ENCODE measurements around the gene MLEC.

Gene MLEC

GRCh38 chr12:120719072-120719471, 32.1 kb downstream of the MLEC start:
- DNase-seq (ENCODE audit: low read depth), result no peak
- TF ChIP-seq CTCF (conservative IDR thresholded peaks at IDR 0.05; ENCODE audit: control insufficient read depth, insufficient read depth, low read depth, low read length), result no peak
- H3K4me3 ChIP-seq (ENCODE audit: control insufficient read depth, low read depth, low read length), result no peak overlapping the region

GRCh38 chr12:120719496-120720233, 32.7 kb downstream of the MLEC start:
- H3K4me3 ChIP-seq (ENCODE audit: control insufficient read depth, low read depth, low read length), result no peak overlapping the region
- no peak for DNase-seq (ENCODE audit: low read depth)
- no peak for TF ChIP-seq CTCF (conservative IDR thresholded peaks at IDR 0.05; ENCODE audit: control insufficient read depth, insufficient read depth, low read depth, low read length)

GRCh38 chr12:120720234-120720986, 33.5 kb downstream of the MLEC start:
- TF ChIP-seq CTCF (conservative IDR thresholded peaks at IDR 0.05; ENCODE audit: control insufficient read depth, insufficient read depth, low read depth, low read length), result no peak
- DNase-seq (ENCODE audit: low read depth), result peak; percentile 81
- no peak overlapping the region for H3K4me3 ChIP-seq (ENCODE audit: control insufficient read depth, low read depth, low read length)

- no peak overlapping the region for H3K4me3 ChIP-seq (ENCODE audit: control insufficient read depth, low read depth, low read length)
- no peak for TF ChIP-seq CTCF (conservative IDR thresholded peaks at IDR 0.05; ENCODE audit: control insufficient read depth, insufficient read depth, low read depth, low read length)
Observed at GRCh38 chr12:120720987-120721801, 34.2 kb downstream of the MLEC start.

GRCh38 chr12:120721866-120722265, 34.9 kb downstream of the MLEC start:
- DNase-seq (ENCODE audit: low read depth), result no peak
- TF ChIP-seq CTCF (conservative IDR thresholded peaks at IDR 0.05; ENCODE audit: control insufficient read depth, insufficient read depth, low read depth, low read length), result no peak
- no peak overlapping the region for H3K4me3 ChIP-seq (ENCODE audit: control insufficient read depth, low read depth, low read length)

More at GRCh38 chr12:120720987-120721801, 34.2 kb downstream of the MLEC start:
- no peak for DNase-seq (ENCODE audit: low read depth)

GRCh38 chr12:120722784-120723183, 35.8 kb downstream of the MLEC start:
- no peak for DNase-seq (ENCODE audit: low read depth)
- TF ChIP-seq CTCF (conservative IDR thresholded peaks at IDR 0.05; ENCODE audit: control insufficient read depth, insufficient read depth, low read depth, low read length), result no peak
- H3K4me3 ChIP-seq (ENCODE audit: control insufficient read depth, low read depth, low read length), result no peak overlapping the region
